Endothelial cell (in vitro differentiated cells): ENCODE measurements around the gene OPHN1. TPM values are rescaled to one million over a fixed set of nuclear protein-coding genes. Genes with fewer than 3 reads are reported as not detected.

ENCODE experiments used
- DNase-seq: peaks from one replicate; pipeline ENCODE4 v3.0.0; 2021; ENCODE audit warnings: low spot score
- H3K27ac Mint-ChIP-seq: one replicate; pipeline ENCODE4 v1.8.0; 2021; ENCODE audit warnings: mixed read lengths, inconsistent platforms; ENCODE audit not compliant: unreplicated experiment
- H3K27me3 Mint-ChIP-seq: one replicate; pipeline ENCODE4 v1.8.0; 2021; ENCODE audit warnings: mild to moderate bottlenecking, moderate library complexity, mixed read lengths, inconsistent platforms; ENCODE audit not compliant: unreplicated experiment
- H3K36me3 Mint-ChIP-seq: one replicate; pipeline ENCODE4 v1.8.0; 2021; ENCODE audit warnings: mild to moderate bottlenecking, low read depth, mixed read lengths, inconsistent platforms; ENCODE audit not compliant: unreplicated experiment
- H3K4me1 Mint-ChIP-seq: one replicate; pipeline ENCODE4 v1.8.0; 2021; ENCODE audit warnings: mild to moderate bottlenecking, mixed read lengths, inconsistent platforms; ENCODE audit not compliant: unreplicated experiment
- H3K4me3 Mint-ChIP-seq: one replicate; pipeline ENCODE4 v1.8.0; 2021; ENCODE audit warnings: mild to moderate bottlenecking, mixed read lengths, inconsistent platforms; ENCODE audit not compliant: unreplicated experiment
- H3K9me3 Mint-ChIP-seq: one replicate; pipeline ENCODE4 v1.8.0; 2021; ENCODE audit warnings: mixed read lengths, inconsistent platforms; ENCODE audit not compliant: unreplicated experiment
- CTCF ChIP-seq: fragments of 200-600 bp; sonication (generic); IDR thresholded peaks from one replicate; pipeline ENCODE4 v1.5.0; 2021; ENCODE audit warnings: antibody characterized with exemption; ENCODE audit not compliant: unreplicated experiment
- total RNA-seq: library from RNA; stranded (reverse); fragmentation: NEBNext Ultra II Directional; extraction: Animal tissue kit (Norgen Biotek cat#: 25700); gene quantifications from one replicate; pipeline ENCODE4 v1.2.1, GENCODE V29; 2021; ENCODE audit not compliant: unreplicated experiment

Gene OPHN1
- total RNA-seq, 1 donor from 2014 or later = 13.2 TPM

- Mint-ChIP-seq H3K9me3 (no peaks in the 10 kb centered on the region), H3K4me3 (no peak overlapping the region), H3K36me3 (peaks cover 10% of the 10 kb centered on the region), H3K27ac (no peak overlapping the region), H3K27me3 (no peaks in the 10 kb centered on the region), H3K4me1 (peaks cover 7% of the 10 kb centered on the region)
- TF ChIP-seq CTCF = no peak
- no peak for DNase-seq
These were observed 12.7 kb downstream of the OPHN1 start for GRCh38 chrX:68420559-68420958.

- no peak overlapping the region for H3K27ac Mint-ChIP-seq
- DNase-seq = no peak
- H3K9me3 Mint-ChIP-seq = no peaks in the 10 kb centered on the region
- no peaks in the 10 kb centered on the region for H3K27me3 Mint-ChIP-seq
- H3K36me3 Mint-ChIP-seq = peaks cover 10% of the 10 kb centered on the region
- H3K4me1 Mint-ChIP-seq = peaks cover 7% of the 10 kb centered on the region
- no peak for TF ChIP-seq CTCF
- no peak overlapping the region for H3K4me3 Mint-ChIP-seq
These were observed 13.3 kb downstream of the OPHN1 start for GRCh38 chrX:68419975-68420374.

GRCh38 chrX:68417651-68418050 lies 15.6 kb downstream of the OPHN1 start:
- Mint-ChIP-seq H3K4me1 (peaks cover 7% of the 10 kb centered on the region), H3K9me3 (no peaks in the 10 kb centered on the region), H3K4me3 (no peak overlapping the region), H3K36me3 (peaks cover 7% of the 10 kb centered on the region), H3K27me3 (no peaks in the 10 kb centered on the region), H3K27ac (no peak overlapping the region)
- DNase-seq = no peak
- TF ChIP-seq CTCF = no peak

- Mint-ChIP-seq H3K4me3 (no peak overlapping the region), H3K9me3 (no peaks in the 10 kb centered on the region), H3K27ac (no peak overlapping the region), H3K36me3 (peaks cover 7% of the 10 kb centered on the region), H3K27me3 (no peaks in the 10 kb centered on the region), H3K4me1 (peaks cover 7% of the 10 kb centered on the region)
- no peak for TF ChIP-seq CTCF
- no peak for DNase-seq
These were observed 16.7 kb downstream of the OPHN1 start for GRCh38 chrX:68416592-68416991.

- no peak overlapping the region for H3K27ac Mint-ChIP-seq
- H3K4me3 Mint-ChIP-seq = no peak overlapping the region
- H3K4me1 Mint-ChIP-seq = peaks cover 4% of the 10 kb centered on the region
- no peaks in the 10 kb centered on the region for H3K27me3 Mint-ChIP-seq
- peaks cover 7% of the 10 kb centered on the region for H3K36me3 Mint-ChIP-seq
- H3K9me3 Mint-ChIP-seq = no peaks in the 10 kb centered on the region
- TF ChIP-seq CTCF = no peak
- no peak for DNase-seq
These were observed 18.0 kb downstream of the OPHN1 start for GRCh38 chrX:68415316-68415715.
